Esophagus mucosa (tissue), 1 donor: Measurements from ENCODE around the gene SRCIN1. TPM values are rescaled to one million over a fixed set of nuclear protein-coding genes. Genes with fewer than 3 reads are reported as not detected.

Experiments
- ATAC-seq: fragments of 200-7000 bp; cut with Tn5 transposase; one replicate; pipeline ENCODE4 v1.9.1; 2020
- total RNA-seq: library from RNA; stranded (reverse); gene quantifications from one replicate; pipeline ENCODE4 v1.2.4, GENCODE V29; 2023
- donor health status: DM: yes; HTN: yes; CAD: no.

The SRCIN1 gene
- total RNA-seq, 1 donor from 2014 or later: 6.6 TPM

DNA sequence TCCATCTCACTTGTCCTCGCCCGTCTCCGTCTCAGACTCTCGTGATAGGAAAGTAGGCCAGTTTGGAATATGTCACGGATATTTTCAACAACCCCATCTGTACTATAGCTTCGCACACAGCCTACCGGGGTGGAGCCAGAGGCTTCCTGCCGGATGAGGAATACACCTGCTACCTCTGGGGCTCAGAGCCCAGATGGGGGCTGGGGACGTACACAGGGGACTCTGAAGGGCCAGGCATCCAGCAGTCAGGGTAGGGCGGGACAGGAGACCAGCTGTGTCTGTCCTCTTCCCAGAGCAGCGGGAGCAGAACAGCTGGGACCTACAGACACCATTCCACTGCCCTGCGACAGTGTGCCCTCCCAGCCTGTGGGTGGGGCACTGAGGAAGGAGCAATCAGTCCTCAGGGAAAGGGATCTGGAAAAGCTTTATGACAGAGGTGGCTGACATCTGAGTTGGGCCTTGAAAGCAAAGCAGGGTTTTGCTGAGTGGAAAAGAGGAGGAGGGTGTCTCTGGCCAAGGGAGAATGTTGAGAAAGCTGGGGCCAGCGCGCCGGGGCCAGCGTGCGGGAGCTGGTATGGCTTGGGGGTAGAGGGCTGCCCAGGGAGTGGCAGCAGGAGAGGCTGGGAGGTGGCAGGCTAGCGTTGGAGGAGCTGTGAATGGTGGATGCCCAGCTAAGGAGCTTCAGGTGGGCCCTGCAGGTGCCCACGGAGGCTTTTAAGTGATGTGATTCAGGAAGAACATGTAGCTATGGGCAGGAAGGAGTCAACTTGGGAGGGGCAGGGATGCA is 11.5 kb upstream of the SRCIN1 start:
- ATAC-seq: no peak

GRCh38 chr17:38616361-38616760 is 10.6 kb upstream of the SRCIN1 start:
- no peak for ATAC-seq

GRCh38 chr17:38613981-38614779 is 8.4 kb upstream of the SRCIN1 start:
- no peak for ATAC-seq

DNA sequence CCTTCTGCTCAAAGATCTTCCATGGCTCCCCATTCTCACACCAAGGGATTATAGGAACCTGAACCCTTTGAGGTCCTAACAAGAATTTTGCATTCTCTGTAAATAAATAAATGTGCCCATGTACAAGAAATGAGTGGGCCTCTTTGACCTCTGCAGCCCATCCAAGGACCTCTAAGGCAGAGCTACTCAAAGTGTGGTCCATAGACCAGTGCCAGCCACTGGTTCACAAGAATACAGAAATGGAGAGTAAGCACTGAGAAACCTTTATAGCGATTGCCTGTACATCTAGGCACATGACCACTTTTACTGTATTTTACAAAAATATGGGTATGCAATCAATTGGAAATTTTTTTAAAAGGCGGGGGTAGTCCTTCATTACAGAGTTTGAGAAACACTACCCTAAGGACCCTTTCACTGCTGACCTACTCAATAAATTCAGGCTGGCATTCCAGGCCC is 7.8 kb upstream of the SRCIN1 start:
- no peak for ATAC-seq

DNA sequence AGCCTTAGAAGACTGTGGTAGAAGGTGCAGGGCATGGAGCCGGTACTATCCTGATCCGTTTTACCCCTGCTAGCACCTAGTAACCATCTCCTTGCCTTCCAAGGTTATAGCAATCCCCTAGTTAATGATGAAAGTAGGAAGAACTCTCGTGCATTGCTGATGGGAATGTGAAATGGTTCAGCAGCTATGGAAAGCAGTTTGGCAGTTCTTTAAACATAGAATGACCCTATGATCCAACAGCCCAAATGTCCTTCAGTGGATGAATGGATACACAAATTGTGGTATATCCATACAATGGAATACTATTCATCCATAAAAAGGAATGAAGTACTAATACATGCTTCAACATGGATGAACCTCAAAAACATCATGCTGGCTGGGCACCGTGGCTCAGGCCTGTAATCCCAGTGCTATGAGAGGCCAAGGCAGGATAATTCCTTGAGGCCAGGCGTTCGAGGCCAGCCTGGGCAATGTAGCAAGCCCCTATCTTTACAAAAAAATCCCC is 6.2 kb upstream of the SRCIN1 start:
- no peak for ATAC-seq

GRCh38 chr17:38611070-38611786 is 5.5 kb upstream of the SRCIN1 start:
- ATAC-seq: no peak

DNA sequence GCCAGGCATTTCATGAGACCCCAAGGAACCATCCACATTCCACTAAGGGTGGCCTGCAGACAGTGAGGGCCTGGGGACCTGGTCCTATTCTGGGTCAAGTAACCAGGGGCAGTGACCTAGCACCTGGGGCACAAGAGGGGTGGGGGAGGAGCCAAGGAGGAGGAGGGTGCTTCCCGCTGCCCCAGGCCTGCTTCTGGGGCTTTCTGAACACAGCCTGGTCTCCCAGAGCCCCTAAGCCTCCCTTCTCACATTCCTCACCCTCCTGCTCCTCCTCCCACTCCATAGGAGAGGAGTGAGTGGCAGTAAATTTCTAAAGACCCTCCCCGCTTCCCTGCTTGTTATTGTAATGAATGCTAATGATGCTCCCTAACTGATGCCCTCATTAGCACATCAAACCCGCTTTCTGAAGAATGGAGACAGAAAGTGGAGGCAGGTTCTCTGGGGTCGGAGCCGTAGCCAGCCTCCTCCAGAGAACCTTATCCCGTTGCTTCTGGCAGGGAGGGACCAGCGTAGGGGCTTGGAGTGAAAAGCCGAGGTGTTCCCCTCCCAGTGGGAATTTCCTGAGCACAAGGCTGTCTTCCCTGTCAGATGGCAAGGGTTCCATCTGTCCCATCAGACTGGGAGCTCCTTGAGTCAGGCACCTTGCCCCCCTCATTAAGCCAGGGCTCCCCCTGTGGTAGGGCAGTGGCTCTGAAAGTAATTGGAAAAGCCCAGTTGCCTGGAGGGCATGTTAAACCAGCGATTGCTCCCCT is 3.7 kb upstream of the SRCIN1 start:
- ATAC-seq: no peak

- ATAC-seq: no peak
Measured at GRCh38 chr17:38608648-38609047, 2.9 kb upstream of the SRCIN1 start.

GRCh38 chr17:38606646-38607611 is 1.2 kb upstream of the SRCIN1 start:
- peak; percentile 14 for ATAC-seq

DNA sequence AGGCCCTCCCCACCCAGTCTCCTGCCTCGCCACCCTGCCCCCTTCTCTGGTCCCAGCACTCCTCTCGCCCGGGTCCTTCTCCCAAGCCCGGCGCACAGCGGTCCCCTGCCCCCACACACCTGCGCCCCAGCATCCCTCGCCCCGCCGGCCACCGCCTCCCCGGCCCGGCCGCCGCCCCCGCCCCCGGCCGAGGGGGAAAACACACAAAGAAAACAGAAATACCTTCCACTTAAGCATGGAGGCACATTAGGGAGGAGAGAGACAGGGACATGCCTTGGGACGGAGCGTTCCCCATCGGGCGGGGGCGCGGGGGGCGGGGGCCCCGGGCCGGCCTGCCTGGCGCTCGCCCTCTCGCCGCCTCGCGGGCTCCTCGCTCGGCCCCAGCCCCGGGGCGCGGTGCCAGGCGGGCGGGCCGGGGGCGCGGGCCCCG is 326 bp downstream of the SRCIN1 start:
- ATAC-seq: no peak

DNA sequence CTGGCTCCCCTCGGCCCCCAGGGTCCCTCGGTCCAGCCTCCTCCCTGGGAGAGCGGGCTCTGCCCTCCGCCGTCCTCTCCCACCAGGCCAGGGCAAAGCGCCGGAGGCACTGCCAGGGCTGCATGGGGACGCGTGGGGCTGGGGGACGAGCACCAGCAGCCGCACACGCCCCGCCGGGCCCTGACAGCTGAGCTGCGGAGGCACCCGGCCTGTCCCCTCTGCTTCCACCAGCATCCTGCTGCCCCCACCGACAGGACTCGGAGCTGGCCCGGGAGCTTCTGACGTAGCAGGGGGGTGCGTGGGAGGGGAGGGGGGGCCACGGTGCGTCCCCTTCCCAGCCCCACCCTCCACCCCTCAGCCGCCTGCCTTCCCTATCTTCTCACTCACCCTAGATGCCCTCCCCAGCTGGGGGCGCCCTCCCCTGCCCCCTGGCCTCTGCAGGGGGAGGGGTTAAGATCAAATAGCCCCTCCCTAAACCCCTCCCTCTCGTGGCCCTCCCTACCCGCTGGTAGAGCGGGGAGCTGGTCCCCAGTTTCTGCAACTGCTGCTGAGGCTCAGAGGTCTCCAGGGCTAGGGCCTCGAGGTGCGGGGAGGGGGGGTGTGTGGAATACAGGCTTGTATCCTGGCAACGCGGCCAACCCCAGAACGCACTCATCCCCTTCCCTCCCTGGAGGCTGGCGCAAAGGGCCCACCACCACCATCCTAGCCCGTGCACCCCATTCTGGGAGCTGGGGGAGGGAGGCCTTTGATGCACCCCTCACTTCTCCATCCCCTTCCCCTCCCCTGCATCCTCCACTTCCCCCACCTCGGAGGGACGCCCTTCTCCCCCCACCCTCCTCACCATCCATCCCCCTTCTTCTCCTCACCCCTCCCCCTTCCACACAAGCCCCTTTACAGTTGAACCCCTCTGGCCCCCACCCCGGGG is 1.0 kb downstream of the SRCIN1 start:
- ATAC-seq: peak; percentile 6

DNA sequence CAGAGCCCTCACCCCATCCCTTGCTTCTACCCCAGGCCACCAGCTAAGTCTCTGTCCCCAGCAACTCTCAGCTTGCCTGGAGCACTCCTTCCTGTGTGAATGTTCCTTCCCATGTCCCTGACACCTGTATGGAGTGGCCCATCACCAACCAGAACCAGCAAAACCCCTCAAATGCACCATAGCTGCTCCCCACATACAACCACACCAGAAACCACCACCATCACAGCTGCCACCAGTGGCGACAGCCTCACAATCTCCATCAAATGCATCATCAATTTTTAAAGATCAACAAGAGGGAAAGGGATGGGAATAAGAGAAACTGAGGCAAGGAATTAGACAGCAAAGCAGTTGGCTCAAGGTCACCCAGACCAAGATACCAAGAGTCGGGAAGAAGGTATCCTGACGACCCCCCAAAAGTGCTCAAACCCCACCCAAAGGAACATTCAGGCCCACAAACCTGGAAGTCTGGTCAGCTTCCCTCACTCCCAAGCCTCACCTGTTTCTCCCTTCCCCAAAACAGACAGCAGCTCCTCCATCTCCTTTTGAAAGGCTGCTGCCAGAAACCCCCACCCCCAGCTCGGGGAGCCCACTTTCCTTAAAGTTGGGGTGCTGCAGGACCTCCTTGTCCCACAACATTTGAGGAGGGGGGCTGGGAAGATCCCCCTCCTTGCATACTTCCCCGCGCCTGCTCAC is 1.8 kb downstream of the SRCIN1 start:
- ATAC-seq: no peak

DNA sequence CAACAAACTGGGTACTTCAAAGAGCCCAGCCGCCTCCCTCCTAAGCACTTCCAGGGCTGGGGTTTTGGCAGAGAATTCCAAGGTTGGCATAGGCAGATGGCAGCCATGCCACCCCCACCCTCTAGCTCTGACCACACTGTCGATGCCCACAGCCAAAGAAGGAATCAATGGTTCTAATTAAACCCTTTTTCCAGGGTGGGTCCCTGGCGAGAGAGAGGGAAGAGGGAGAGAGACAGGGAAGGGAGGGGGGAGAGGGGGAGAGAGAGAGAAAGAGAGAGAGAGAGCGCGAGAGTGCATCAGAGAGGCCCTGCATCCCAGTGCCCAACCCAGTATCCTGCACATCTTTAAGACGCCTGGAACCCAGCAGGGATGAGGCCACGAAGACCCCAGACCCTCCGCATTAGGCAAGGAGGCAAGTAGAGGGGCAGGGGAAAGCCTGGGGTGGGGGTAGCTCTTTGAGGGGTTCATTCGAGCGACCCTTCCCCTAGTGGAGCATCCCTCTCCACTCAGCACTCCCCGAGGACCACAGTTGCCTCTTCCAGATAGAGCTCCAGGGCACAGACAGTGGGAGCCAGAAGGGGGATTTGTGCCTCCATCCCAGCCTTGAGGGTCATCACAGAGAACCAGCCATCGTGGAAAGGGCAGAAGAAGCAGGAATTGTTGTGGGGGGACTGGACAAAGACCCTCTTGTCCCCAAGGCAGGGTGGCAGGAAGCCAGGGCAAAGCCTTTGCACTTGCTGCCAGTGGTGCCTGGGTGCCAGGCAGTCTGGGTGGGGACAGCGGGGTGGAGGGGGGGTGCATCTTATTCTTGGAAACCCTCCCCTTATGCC is 2.6 kb downstream of the SRCIN1 start:
- no peak for ATAC-seq

- ATAC-seq: no peak
Measured at GRCh38 chr17:38602453-38602852, 3.3 kb downstream of the SRCIN1 start.

DNA sequence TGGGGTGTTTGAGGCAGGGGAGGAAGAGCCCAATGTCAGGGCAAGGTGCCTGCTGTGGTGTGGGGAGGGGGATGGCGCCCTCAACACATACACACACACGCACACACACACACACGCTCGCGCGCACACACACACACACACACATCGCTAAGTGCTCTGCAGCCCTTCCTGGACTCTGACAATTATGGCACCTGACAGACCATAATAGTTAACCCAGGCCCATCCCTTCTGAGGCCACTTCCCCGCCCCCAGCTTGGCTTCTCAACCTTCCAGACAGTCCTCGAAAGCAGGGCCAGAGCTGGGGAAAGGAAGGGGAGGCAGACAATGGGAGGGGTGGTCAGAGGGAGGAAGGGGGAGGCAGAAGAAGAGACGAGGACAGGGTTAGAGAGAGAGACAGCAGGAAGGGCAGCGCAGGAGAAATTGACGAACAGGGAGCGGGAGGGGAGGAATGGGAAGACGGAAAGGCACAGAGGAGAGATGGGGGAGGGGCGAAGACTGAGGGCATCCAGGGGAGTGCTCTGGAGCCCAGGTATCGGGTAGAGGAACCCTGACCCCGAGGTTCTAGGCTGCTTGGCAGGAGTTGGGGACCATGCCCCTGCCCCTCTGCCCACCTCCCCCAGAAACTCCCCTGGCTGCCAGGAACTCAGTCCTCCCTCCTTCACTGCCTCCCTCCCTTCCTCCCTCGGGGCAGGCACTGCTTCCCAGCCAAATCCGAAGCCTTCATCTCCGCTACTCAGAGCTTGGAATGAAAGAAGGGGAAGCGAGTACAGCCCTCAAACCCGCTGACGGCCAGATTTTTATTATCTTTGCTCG is 4.0 kb downstream of the SRCIN1 start:
- no peak for ATAC-seq

DNA sequence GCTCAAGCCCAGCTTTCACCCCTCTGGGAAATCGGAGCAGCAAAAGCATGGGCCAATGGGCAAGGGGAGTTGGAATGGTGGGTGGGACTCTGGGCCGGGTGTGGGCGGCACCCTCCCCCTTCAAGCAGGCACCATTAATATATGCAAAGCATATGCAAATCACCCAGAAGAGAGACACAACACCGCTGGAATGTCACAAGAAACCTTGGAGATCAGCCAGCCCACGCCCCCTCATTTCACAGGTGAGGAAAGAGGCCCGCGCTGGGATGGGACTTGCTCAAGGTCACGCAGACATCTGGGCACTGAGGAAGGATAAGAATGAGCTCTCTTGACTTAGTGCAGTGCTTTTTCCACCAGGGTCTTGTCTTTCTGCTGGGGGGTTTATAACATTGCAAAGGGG is 4.8 kb downstream of the SRCIN1 start:
- ATAC-seq: no peak

GRCh38 chr17:38600416-38600815 is 5.3 kb downstream of the SRCIN1 start:
- no peak for ATAC-seq
